ENCODE measurements around the gene WDR18. TPM values are rescaled to one million over a fixed set of nuclear protein-coding genes. Genes with fewer than 3 reads are reported as not detected.

WDR18 gene
- total RNA-seq, 1 donor from 2014 or later = 60.0 TPM

- peaks cover 2% of the 10 kb centered on the region for H3K36me3 ChIP-seq (ENCODE audit: insufficient read depth, low read length)
- FAIRE-seq (no peak), DNase-seq (ENCODE audit: low read depth) (peak; percentile 47)
- H3K4me3 ChIP-seq (ENCODE audit: insufficient read depth, low read depth, low read length) = no peak overlapping the region
- H3K27me3 Mint-ChIP-seq (ENCODE audit: low read depth, unreplicated experiment) = no peaks in the 10 kb centered on the region
- H3K27ac ChIP-seq (ENCODE audit: low read depth, low read length) = no peak overlapping the region
- H3K27me3 ChIP-seq (ENCODE audit: insufficient read depth, low read length) = no peaks in the 10 kb centered on the region
- peaks cover 84% of the 10 kb centered on the region for H3K79me2 ChIP-seq (ENCODE audit: insufficient read depth, low read length)
- peaks cover 78% of the 10 kb centered on the region for H4K20me1 ChIP-seq (ENCODE audit: insufficient read depth, low read length)
- peaks cover 17% of the 10 kb centered on the region for H3K4me1 ChIP-seq (ENCODE audit: insufficient read depth, low read length)
- H3K4me1 Mint-ChIP-seq (ENCODE audit: low read depth, unreplicated experiment) = peaks cover 7% of the 10 kb centered on the region
- no peak overlapping the region for H3K4me3 Mint-ChIP-seq (ENCODE audit: unreplicated experiment)
- H2AFZ ChIP-seq (ENCODE audit: low read depth, low read length) = no peak overlapping the region
- no peaks in the 10 kb centered on the region for H3K9me3 ChIP-seq (ENCODE audit: insufficient read depth, low read depth, low read length)
- H3K27ac Mint-ChIP-seq (ENCODE audit: unreplicated experiment) = no peak overlapping the region
- no peaks in the 10 kb centered on the region for H3K9me3 Mint-ChIP-seq (ENCODE audit: unreplicated experiment)
- TF ChIP-seq EZH2 (IDR thresholded peaks at IDR 0.05; ENCODE audit: insufficient read depth, low read length) = no peak
- no peak for TF ChIP-seq CTCF (IDR thresholded peaks at IDR 0.05; ENCODE audit: insufficient read depth, low read depth, low read length)
- H3K4me2 ChIP-seq (ENCODE audit: low read length) = peak overlapping the region; percentile 67
- H3K36me3 Mint-ChIP-seq (ENCODE audit: low read depth, unreplicated experiment) = peaks cover 26% of the 10 kb centered on the region
- H3K9ac ChIP-seq (ENCODE audit: low read length) = no peak overlapping the region
Observed at GRCh38 chr19:940591-941291, 43.4 kb upstream of the WDR18 start.

- H3K4me1 ChIP-seq (ENCODE audit: insufficient read depth, low read length) = peaks cover 17% of the 10 kb centered on the region
- Mint-ChIP-seq H3K9me3 (ENCODE audit: unreplicated experiment) (no peaks in the 10 kb centered on the region), H3K27ac (ENCODE audit: unreplicated experiment) (peak overlapping the region; percentile 85), H3K36me3 (ENCODE audit: low read depth, unreplicated experiment) (peaks cover 26% of the 10 kb centered on the region), H3K4me3 (ENCODE audit: unreplicated experiment) (no peak overlapping the region), H3K4me1 (ENCODE audit: low read depth, unreplicated experiment) (peaks cover 7% of the 10 kb centered on the region), H3K27me3 (ENCODE audit: low read depth, unreplicated experiment) (no peaks in the 10 kb centered on the region)
- H2AFZ ChIP-seq (ENCODE audit: low read depth, low read length) = no peak overlapping the region
- no peaks in the 10 kb centered on the region for H3K9me3 ChIP-seq (ENCODE audit: insufficient read depth, low read depth, low read length)
- H3K4me2 ChIP-seq (ENCODE audit: low read length) = peak overlapping the region; percentile 67
- H3K79me2 ChIP-seq (ENCODE audit: insufficient read depth, low read length) = peaks cover 82% of the 10 kb centered on the region
- FAIRE-seq = no peak
- H3K36me3 ChIP-seq (ENCODE audit: insufficient read depth, low read length) = peaks cover 2% of the 10 kb centered on the region
- H4K20me1 ChIP-seq (ENCODE audit: insufficient read depth, low read length) = peaks cover 79% of the 10 kb centered on the region
- TF ChIP-seq CTCF (IDR thresholded peaks at IDR 0.05; ENCODE audit: insufficient read depth, low read depth, low read length) (no peak), EZH2 (IDR thresholded peaks at IDR 0.05; ENCODE audit: insufficient read depth, low read length) (no peak)
- no peak overlapping the region for H3K27ac ChIP-seq (ENCODE audit: low read depth, low read length)
- H3K9ac ChIP-seq (ENCODE audit: low read length) = no peak overlapping the region
- H3K4me3 ChIP-seq (ENCODE audit: insufficient read depth, low read depth, low read length) = no peak overlapping the region
- H3K27me3 ChIP-seq (ENCODE audit: insufficient read depth, low read length) = no peaks in the 10 kb centered on the region
- DNase-seq (ENCODE audit: low read depth) = no peak
Observed at GRCh38 chr19:941292-942132, 42.6 kb upstream of the WDR18 start.
